ENCODE measurements around the gene ORAI3. TPM values are rescaled to one million over a fixed set of nuclear protein-coding genes. Genes with fewer than 3 reads are reported as not detected.

The ORAI3 gene
- total RNA-seq, 2 donors from 2014 or later: 19.0 to 35.7 TPM

GRCh38 chr16:30997725-30998711 lies 49.1 kb downstream of the ORAI3 start:
- Histone ChIP-seq H3K36me3 (no peaks in the 10 kb centered on the region), H3K4me1 (ENCODE audit: control insufficient read depth in 1 of 2, low read depth in 2 of 2) (peaks cover 7 to 32% of the 10 kb centered on the region in 2 donors), H3K4me3 (peak overlapping the region; percentile 77), H3K9me3 (no peaks in the 10 kb centered on the region), H3K27ac (peak overlapping the region; percentile 83 to 86), H3K27me3 (replicated peaks; ENCODE audit: insufficient read depth) (no peaks in the 10 kb centered on the region)
- DNase-seq (ENCODE audit: low spot score): no peak
- TF ChIP-seq, protein P1, sequence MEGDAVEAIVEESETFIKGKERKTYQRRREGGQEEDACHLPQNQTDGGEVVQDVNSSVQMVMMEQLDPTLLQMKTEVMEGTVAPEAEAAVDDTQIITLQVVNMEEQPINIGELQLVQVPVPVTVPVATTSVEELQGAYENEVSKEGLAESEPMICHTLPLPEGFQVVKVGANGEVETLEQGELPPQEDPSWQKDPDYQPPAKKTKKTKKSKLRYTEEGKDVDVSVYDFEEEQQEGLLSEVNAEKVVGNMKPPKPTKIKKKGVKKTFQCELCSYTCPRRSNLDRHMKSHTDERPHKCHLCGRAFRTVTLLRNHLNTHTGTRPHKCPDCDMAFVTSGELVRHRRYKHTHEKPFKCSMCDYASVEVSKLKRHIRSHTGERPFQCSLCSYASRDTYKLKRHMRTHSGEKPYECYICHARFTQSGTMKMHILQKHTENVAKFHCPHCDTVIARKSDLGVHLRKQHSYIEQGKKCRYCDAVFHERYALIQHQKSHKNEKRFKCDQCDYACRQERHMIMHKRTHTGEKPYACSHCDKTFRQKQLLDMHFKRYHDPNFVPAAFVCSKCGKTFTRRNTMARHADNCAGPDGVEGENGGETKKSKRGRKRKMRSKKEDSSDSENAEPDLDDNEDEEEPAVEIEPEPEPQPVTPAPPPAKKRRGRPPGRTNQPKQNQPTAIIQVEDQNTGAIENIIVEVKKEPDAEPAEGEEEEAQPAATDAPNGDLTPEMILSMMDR (IDR thresholded peaks at IDR 0.05): no peak
- ATAC-seq (ENCODE audit: insufficient number of reproducible peaks, low FRiP score, low read depth): peak; percentile 37

DNA sequence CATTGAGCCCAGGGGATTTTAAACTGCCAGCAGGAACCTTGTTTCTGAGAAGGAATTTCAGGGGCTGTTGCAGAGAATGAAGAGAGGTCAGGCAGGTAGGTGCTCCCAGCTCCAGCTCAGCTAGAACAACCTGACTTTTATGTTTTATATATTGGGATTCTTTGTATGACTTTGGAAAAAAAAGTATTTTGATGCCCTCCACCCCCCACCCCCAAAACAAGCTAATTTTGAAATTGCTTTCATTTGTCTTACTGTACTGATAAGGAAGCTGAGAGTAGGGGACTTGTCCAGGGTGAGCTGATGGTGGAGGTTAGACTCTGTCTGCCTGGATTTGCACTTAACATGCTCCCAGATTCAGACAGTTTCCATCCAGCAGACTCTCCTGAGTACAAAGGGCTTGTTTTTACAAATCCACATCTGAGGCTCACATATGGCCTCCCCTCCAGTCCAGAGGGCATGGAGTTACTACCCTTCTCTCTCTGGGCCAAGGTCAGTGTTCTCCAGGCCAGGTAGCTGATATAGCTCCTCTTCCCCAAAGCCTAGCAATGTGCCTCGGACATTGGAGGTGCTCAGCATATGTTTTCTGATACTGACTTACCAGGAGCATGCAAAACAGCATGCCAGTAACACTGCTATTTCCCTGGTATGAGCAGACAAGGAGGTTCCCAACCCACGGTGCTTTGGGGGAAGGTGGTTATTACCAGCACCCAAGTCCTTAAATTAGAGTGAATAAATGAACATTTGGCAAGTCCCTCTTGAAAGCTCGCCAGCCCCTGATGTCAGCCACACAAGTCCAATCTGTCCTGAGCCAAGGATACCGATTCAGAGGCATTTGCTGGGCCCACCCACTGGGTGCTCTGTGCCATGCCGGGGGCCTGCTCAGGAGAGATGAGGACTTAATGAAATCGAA lies 50.2 kb downstream of the ORAI3 start:
- H3K4me1 ChIP-seq (ENCODE audit: control insufficient read depth in 1 of 2, low read depth in 2 of 2): peaks cover 7 to 32% of the 10 kb centered on the region in 2 donors
- peak overlapping the region; percentile 83 to 86 for H3K27ac ChIP-seq
- ATAC-seq (ENCODE audit: insufficient number of reproducible peaks, low FRiP score, low read depth) (no peak), DNase-seq (ENCODE audit: low spot score) (peak; percentile 25)
- H3K4me3 ChIP-seq: no peak overlapping the region
- H3K27me3 ChIP-seq (replicated peaks; ENCODE audit: insufficient read depth): no peaks in the 10 kb centered on the region
- TF ChIP-seq, protein P1 (IDR thresholded peaks at IDR 0.05): no peak
- no peaks in the 10 kb centered on the region for H3K9me3 ChIP-seq
- H3K36me3 ChIP-seq: no peaks in the 10 kb centered on the region

GRCh38 chr16:31000671-31001382 lies 52.0 kb downstream of the ORAI3 start:
- H3K9me3 ChIP-seq: no peaks in the 10 kb centered on the region
- ATAC-seq (ENCODE audit: insufficient number of reproducible peaks, low FRiP score, low read depth) (no peak), DNase-seq (ENCODE audit: low spot score) (no peak)
- H3K27me3 ChIP-seq (replicated peaks; ENCODE audit: insufficient read depth): no peaks in the 10 kb centered on the region
- no peak overlapping the region for H3K4me3 ChIP-seq
- no peaks in the 10 kb centered on the region for H3K36me3 ChIP-seq
- no peak overlapping the region for H3K27ac ChIP-seq
- TF ChIP-seq, protein P1 (IDR thresholded peaks at IDR 0.05): no peak
- H3K4me1 ChIP-seq (ENCODE audit: control insufficient read depth in 1 of 2, low read depth in 2 of 2): peaks cover 7 to 32% of the 10 kb centered on the region in 2 donors

- ATAC-seq (ENCODE audit: insufficient number of reproducible peaks, low FRiP score, low read depth): no peak
- no peak for DNase-seq (ENCODE audit: low spot score)
- no peaks in the 10 kb centered on the region for H3K9me3 ChIP-seq
- no peak overlapping the region for H3K4me3 ChIP-seq
- no peaks in the 10 kb centered on the region for H3K36me3 ChIP-seq
- H3K4me1 ChIP-seq (ENCODE audit: control insufficient read depth in 1 of 2, low read depth in 2 of 2): peaks cover 7 to 28% of the 10 kb centered on the region in 2 donors
- TF ChIP-seq, protein P1 (IDR thresholded peaks at IDR 0.05): no peak
- H3K27ac ChIP-seq: no peak overlapping the region
- no peaks in the 10 kb centered on the region for H3K27me3 ChIP-seq (replicated peaks; ENCODE audit: insufficient read depth)
Observed at GRCh38 chr16:31001507-31002249, 52.8 kb downstream of the ORAI3 start.
